Stimulated activated naive B cell treated with anti-CD40 and anti-IgM and Interleukin-4, amounts not matched to agents 10 μg/mL and 1 μg/mL and 100 μg/mL, for 72 hours (primary cell): ENCODE data around the gene SEC63.
"Not testable (repeated sequence)": the region's sequence is repeated elsewhere in the genome, so short reads cannot be mapped to it uniquely, and the experiment has no call there.

ENCODE experiments used
- ATAC-seq, 2 donors: fragments of 150-1000 bp; cut with Tn5 transposase; replicated peaks; 2 replicates each; pipeline ENCODE4 v1.10.0; 2021; ENCODE audit warnings: moderate library complexity in 1 of 2
- DNase-seq: peaks from one replicate; pipeline ENCODE4 v3.0.0; 2021
- H3K27ac Mint-ChIP-seq: one replicate; pipeline ENCODE4 v1.8.0; 2022; ENCODE audit warnings: mild to moderate bottlenecking, mixed read lengths
- H3K27me3 Mint-ChIP-seq, 2 donors: one replicate each; pipeline ENCODE4 v1.8.0; 2022; ENCODE audit warnings: mixed read lengths in 2 of 2
- H3K36me3 Mint-ChIP-seq, 2 donors: one replicate each; pipeline ENCODE4 v1.8.0; 2022; ENCODE audit warnings: mixed read lengths in 2 of 2, mild to moderate bottlenecking in 1 of 2
- H3K4me1 Mint-ChIP-seq, 2 donors: one replicate each; pipeline ENCODE4 v1.8.0; 2022; ENCODE audit warnings: mixed read lengths in 2 of 2, mild to moderate bottlenecking in 1 of 2
- H3K4me3 Mint-ChIP-seq, 2 donors: one replicate each; pipeline ENCODE4 v1.8.0; 2022; ENCODE audit warnings: mild to moderate bottlenecking in 2 of 2, mixed read lengths in 2 of 2, moderate library complexity in 1 of 2
- H3K9me3 Mint-ChIP-seq, 2 donors: one replicate each; pipeline ENCODE4 v1.8.0; 2022; ENCODE audit warnings: mixed read lengths in 2 of 2, mild to moderate bottlenecking in 1 of 2

Gene SEC63

DNA sequence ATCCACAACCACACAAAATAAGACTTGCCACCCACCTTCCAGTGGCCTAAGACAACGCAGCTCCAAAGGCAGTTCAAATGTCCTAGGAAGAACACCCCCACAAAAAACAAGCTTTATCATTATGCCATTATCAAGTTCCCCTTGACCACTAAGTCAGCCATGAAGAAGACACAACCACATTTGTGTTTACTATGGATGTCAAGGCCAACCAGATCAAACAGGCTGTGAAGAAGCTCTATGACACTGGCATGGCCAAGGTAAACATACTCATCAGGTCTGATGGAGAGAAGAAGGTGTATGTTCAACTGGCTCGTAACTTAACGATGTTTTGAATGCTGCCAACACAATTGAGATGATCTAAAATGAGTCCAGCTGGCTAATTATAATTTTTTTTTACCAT lies 26.1 kb downstream of the SEC63 start:
- peaks cover 6 to 13% of the 10 kb centered on the region in 2 donors for H3K4me1 Mint-ChIP-seq
- H3K4me3 Mint-ChIP-seq, result no peak overlapping the region

DNA sequence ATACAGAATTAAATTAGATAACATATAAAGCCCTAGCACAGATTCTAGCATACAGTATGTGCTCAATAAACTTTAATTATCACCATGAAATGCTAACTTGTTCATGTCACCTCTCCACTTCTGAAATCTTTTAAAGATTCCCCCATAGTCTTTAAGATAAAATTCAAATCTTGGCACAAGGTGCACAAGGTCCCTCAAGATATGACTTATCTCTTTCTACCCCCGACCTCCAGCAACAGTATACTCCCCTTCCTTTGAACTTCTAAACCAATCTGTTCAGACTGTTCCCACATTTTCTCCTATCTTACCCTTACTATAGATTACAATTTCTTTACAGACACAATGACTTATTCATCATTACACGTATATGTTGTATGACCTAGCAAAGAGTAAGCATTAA lies 29.0 kb downstream of the SEC63 start:
- DNase-seq (no peak), ATAC-seq (no peak)
- peaks cover 15 to 33% of the 10 kb centered on the region in 2 donors for H3K36me3 Mint-ChIP-seq
- peaks cover 6 to 14% of the 10 kb centered on the region in 2 donors for H3K4me1 Mint-ChIP-seq
- H3K9me3 Mint-ChIP-seq, result peaks cover 0 to 3% of the 10 kb centered on the region in 2 donors
- H3K27ac Mint-ChIP-seq, result no peak overlapping the region
- no peaks in the 10 kb centered on the region for H3K27me3 Mint-ChIP-seq
- H3K4me3 Mint-ChIP-seq, result no peak overlapping the region

More for the DNA sequence above, 26.1 kb downstream of the SEC63 start:
- Mint-ChIP-seq H3K36me3 (peaks cover 16 to 32% of the 10 kb centered on the region in 2 donors), H3K9me3 (peaks cover 0 to 3% of the 10 kb centered on the region in 2 donors), H3K27me3 (no peaks in the 10 kb centered on the region), H3K27ac (no peak overlapping the region)
- DNase-seq, result no peak
- ATAC-seq, result no peak

DNA sequence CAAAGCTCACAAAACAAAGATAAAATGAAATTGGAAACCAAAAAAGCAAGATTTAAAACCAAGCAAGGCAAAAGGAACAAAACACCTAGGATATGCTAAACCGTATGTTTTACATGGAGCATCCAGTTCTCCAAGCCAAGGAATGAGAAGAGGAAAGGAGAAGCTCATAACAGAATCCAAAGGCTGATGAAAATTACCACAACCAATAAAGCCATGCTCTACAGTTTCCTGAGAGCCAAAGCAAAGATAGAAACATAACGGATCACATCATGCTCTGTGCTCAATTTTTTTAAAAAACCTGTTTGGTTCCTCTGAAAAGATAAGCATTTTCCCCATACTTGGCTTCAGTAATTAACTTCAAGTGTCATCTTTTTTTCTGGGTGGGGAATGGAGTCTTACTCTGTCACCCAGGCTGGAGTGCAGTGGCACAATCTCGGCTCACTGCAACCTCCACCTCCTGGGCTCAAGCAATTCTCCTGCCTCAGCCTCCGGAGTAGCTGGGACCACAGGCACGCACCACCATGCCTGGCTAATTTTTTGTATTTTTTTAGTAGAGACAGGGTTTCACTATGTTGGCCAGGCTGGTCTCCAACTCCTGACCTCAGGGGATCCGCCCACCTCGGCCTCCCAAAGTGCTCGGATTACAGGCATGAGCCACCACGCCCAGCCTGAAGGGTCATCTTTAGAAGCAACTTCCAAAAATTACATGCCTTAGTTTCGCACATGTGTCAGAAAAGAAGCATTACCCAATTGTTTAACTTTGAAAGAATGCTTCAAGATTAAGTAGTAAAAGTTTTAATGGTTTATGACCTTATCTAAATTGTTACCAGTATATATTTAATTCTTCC lies 31.1 kb downstream of the SEC63 start:
- H3K27me3 Mint-ChIP-seq, H3K9me3 Mint-ChIP-seq, H3K4me1 Mint-ChIP-seq, H3K4me3 Mint-ChIP-seq, H3K27ac Mint-ChIP-seq, ATAC-seq, DNase-seq: not testable (repeated sequence)
- H3K36me3 Mint-ChIP-seq, result peaks cover 12 to 27% of the 10 kb centered on the region in 2 donors

DNA sequence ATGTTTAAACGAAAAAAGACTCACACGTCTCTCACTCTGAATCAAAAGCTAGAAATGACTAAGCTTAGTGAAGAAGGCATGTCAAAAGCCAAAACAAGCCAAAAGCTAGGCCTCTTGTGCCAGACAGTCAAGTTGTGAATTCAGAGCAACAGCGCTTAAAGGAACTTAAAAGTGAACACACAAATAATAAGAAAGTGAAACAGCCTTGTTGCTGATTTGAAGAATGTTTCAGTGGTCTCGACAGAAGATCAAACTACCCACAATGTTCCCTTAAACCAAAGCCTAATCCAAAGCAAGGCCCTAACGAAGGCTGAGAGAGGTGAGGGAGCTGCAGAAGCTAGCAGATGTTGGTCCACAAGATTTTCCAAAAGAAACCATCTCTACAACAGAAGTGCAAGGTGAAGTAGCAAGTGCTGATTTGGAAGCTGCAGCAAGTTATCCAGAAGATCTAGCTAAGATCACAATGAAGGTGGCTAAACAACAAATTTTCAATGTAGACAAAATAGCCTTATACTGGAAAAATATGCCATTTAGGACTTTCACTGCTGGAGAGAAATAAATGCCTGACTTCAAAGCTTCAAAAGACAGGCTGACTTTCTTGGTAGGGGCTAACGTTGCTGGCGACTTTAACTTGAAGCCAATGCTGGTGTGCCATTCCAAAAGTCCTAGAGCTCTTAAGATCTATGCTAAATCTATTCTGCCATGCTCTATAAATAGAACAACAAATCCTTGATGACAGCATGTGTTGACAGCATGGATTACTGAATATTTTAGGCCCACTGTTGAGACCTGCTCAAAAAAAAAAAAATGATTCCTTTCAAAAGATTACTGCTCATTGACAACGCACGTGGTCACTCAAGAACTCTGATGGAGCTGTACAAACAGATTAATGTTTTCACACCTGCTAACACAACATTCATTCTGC lies 40.3 kb downstream of the SEC63 start:
- DNase-seq (no peak), ATAC-seq (no peak)
- Mint-ChIP-seq H3K27ac (no peak overlapping the region), H3K36me3 (peaks cover 35 to 63% of the 10 kb centered on the region in 2 donors), H3K9me3 (no peaks in the 10 kb centered on the region), H3K27me3 (no peaks in the 10 kb centered on the region), H3K4me1 (no peaks in the 10 kb centered on the region), H3K4me3 (no peak overlapping the region)

DNA sequence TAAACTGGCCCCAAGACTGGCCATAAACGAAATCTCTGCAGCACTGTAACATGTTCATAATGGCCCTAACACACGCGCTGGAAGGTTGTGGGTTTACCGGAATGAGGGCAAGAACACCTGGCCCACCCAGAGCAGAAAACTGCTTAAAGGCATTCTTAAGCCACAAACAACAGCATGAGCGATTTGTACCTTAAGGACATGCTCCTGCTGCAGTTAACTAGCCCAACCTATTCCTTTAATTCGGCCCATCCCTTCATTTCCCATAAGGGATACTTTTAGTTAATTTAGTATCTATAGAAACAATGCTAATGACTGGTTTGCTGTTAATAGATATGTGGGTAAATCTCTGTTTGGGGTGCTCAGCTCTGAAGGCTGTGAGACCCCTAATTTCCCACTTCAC lies 41.0 kb downstream of the SEC63 start:
- H3K27me3 Mint-ChIP-seq, H3K4me1 Mint-ChIP-seq, DNase-seq, ATAC-seq, H3K9me3 Mint-ChIP-seq, H3K27ac Mint-ChIP-seq, H3K4me3 Mint-ChIP-seq: not testable (repeated sequence)
- peaks cover 33 to 61% of the 10 kb centered on the region in 2 donors for H3K36me3 Mint-ChIP-seq

DNA sequence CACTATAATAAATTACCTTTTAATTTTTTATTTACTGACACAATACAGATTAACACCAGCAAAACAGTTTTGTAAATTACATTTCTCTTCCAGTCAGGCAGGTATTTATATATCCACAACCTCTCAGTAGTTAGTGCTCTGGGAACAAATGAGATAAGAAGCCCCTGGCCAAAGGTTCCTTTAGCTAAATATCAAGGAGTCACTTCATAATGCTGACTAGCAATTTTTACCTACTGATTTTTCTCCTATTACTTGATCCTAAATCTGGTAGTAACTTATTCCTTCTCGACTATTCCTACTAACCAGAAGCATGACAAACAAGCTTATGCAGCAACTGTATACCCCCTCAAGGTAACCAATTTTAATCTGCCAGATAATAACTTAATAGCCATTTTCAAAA lies 46.3 kb downstream of the SEC63 start:
- H3K27me3 Mint-ChIP-seq, result no peaks in the 10 kb centered on the region
- no peak overlapping the region for H3K4me3 Mint-ChIP-seq
- no peak for DNase-seq
- ATAC-seq, result no peak
- no peaks in the 10 kb centered on the region for H3K9me3 Mint-ChIP-seq
- H3K4me1 Mint-ChIP-seq, result no peaks in the 10 kb centered on the region
- no peak overlapping the region for H3K27ac Mint-ChIP-seq
- peaks cover 17 to 40% of the 10 kb centered on the region in 2 donors for H3K36me3 Mint-ChIP-seq

DNA sequence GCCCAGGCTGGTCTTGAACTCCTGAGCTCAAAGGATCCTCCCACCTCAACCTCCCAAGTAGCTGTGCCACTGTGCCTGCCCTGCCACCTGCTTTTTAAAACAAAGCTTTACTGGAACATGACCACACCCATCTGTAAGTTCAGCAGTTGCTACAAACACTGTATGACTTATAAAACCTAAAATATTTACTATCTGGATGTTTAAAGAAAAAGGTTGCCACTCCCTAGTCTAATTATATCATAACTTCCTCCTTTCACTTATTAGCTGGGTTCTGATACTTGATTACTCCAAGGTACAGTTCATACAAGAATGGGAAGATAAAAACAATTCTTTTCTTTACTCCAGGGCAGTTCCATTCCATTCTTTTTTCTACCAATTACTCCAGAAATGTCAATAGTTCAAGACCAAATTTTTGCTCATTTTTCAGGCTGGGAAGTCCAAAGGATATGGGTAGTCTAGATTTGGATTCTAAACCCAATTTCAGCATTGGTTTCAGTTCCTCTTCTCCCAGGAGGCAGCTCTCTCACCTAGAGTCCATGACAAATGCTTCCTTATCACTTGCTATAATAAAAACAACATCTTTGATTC lies 63.1 kb downstream of the SEC63 start:
- ATAC-seq (peak; percentile 51 to 67), DNase-seq (no peak)
- H3K36me3 Mint-ChIP-seq, result peaks cover 48 to 64% of the 10 kb centered on the region in 2 donors
- H3K9me3 Mint-ChIP-seq, result peaks cover 4 to 7% of the 10 kb centered on the region in 2 donors
- H3K27me3 Mint-ChIP-seq, result no peaks in the 10 kb centered on the region
- no peak overlapping the region for H3K4me3 Mint-ChIP-seq
- peak overlapping the region; percentile 42 for H3K27ac Mint-ChIP-seq
- H3K4me1 Mint-ChIP-seq, result peaks cover 26 to 53% of the 10 kb centered on the region in 2 donors

DNA sequence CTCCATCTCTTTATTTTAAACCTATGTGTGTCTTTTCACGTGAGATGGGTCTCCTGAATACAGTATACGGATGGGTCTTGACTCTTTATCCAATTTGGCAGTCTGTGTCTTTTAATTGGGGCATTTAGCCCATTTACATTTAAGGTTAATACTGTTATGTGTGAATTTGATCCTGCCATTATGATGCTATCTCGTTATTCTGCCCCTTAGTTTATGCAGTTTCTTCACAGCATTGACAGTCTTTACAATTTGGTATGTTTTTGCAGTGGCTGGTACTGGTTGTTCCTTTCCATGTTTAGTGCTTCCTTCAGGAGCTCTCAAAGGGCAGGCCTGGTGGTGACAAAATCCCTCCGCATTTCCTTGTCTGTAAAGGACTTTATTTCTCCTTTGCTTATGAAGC lies 67.6 kb downstream of the SEC63 start:
- Mint-ChIP-seq H3K4me1 (peaks cover 29 to 50% of the 10 kb centered on the region in 2 donors), H3K9me3 (peaks cover 10 to 20% of the 10 kb centered on the region in 2 donors), H3K36me3 (peaks cover 50 to 76% of the 10 kb centered on the region in 2 donors)
- H3K4me3 Mint-ChIP-seq, DNase-seq, H3K27me3 Mint-ChIP-seq, H3K27ac Mint-ChIP-seq, ATAC-seq: not testable (repeated sequence)

DNA sequence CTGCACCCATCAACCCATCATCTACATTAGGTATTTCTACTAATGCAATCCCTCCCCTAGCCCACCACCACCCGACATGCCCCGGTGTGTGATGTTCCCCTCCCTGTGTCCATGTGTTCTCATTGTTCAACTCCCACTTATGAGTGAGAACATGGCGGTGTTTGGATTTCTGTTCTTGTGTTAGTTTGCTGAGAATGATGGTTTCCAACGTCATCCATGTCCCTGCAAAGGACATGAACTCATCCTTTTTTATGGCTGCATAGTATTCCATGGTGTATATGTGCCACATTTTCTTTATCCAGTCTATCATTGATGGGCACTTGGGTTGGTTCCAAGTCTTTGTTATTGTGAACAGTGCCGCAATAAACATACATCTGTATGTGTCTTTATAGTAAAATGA lies 72.1 kb downstream of the SEC63 start:
- not testable (repeated sequence) for DNase-seq, H3K27ac Mint-ChIP-seq, H3K27me3 Mint-ChIP-seq, H3K4me3 Mint-ChIP-seq, ATAC-seq
- peaks cover 7 to 16% of the 10 kb centered on the region in 2 donors for H3K9me3 Mint-ChIP-seq
- H3K36me3 Mint-ChIP-seq, result peaks cover 44 to 70% of the 10 kb centered on the region in 2 donors
- peaks cover 15 to 36% of the 10 kb centered on the region in 2 donors for H3K4me1 Mint-ChIP-seq

DNA sequence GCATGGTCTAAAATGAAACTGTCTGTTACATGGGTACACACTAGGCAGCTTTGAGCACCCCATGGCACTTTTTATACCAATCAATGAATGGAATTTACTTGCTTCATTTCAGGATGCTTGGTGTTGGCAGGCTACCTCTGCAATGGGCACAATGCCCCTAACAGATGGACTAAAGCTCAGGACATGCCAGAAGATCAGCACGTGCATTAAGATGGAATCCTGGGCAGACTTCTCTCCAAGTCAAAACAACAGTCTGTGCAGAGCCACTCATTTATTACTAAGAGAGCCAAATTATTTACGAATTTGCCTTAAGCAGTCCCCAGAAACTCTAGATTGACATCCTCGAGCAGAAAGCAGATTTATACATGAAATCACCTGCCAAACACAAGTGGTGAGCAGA lies 78.1 kb downstream of the SEC63 start:
- ATAC-seq (no peak), DNase-seq (no peak)
- peaks cover 7 to 38% of the 10 kb centered on the region in 2 donors for H3K4me1 Mint-ChIP-seq
- H3K36me3 Mint-ChIP-seq, result peaks cover 24 to 48% of the 10 kb centered on the region in 2 donors
- H3K27me3 Mint-ChIP-seq, result no peaks in the 10 kb centered on the region
- peaks cover 0 to 2% of the 10 kb centered on the region in 2 donors for H3K9me3 Mint-ChIP-seq
- no peak overlapping the region for H3K4me3 Mint-ChIP-seq
- no peak overlapping the region for H3K27ac Mint-ChIP-seq

DNA sequence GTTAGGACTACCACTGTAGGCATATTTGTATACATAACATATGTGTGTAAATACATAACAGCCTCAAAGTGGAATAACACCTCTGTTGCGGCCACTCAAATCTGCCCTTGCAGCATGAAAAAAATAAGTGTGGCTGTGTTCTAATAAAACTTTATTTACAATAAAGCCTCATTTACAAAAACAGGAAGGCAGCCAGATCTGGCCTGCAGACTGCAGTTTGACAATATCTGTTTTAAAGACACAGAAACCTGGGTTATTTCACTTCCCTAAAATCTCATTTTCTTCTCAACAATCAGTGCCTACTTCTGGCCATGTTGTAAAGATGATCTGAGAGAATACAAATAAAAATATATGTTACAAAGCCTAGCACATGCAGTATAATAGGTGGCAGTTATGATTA lies 80.0 kb downstream of the SEC63 start:
- no peaks in the 10 kb centered on the region for H3K27me3 Mint-ChIP-seq
- peak; percentile 73 to 84 for ATAC-seq
- H3K36me3 Mint-ChIP-seq, result peaks cover 24 to 51% of the 10 kb centered on the region in 2 donors
- no peak overlapping the region for H3K27ac Mint-ChIP-seq
- no peaks in the 10 kb centered on the region for H3K9me3 Mint-ChIP-seq
- H3K4me1 Mint-ChIP-seq, result peaks cover 4 to 26% of the 10 kb centered on the region in 2 donors
- DNase-seq, result no peak
- H3K4me3 Mint-ChIP-seq, result no peak overlapping the region

DNA sequence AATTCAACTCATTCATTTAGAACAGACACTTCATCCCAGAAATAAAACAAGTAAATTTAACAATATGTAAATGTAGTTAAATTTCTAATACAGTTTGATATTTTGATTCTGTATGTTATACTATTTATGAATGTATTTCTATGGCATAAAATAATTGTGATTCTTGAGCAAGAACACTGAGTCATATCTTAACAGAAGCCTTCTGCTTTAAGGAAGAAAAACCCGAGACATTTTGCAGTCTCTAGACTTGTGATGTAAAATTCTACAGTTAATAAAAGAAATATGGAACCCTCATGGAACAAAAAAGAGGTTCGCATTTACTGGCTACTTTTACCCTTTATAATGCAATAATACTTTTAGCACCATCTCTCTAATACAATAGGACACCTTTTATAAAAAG lies 86.0 kb downstream of the SEC63 start:
- ATAC-seq (no peak), DNase-seq (no peak)
- Mint-ChIP-seq H3K27ac (no peak overlapping the region), H3K27me3 (no peaks in the 10 kb centered on the region), H3K4me3 (no peak overlapping the region), H3K9me3 (no peaks in the 10 kb centered on the region), H3K4me1 (peaks cover 22 to 47% of the 10 kb centered on the region in 2 donors), H3K36me3 (peaks cover 14 to 38% of the 10 kb centered on the region in 2 donors)

DNA sequence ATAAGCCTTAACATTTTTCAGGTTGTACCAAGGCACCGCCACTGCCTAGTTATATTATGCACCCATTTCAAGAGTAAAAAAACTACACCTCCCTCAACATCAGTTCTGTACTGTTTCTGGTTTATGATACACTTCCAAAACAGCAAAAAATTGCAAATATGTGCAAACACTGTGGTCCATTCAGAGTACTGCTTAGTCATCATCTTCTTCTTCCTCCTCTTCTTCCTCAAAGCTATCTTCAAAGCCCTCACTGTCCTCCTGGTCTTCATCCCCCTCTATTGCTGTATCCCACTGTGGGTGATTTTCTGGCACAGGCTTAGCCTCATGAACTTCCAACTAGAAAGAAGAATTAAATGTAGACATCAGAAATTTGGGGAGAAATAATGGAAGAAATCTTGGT lies 86.5 kb downstream of the SEC63 start:
- not testable (repeated sequence) for H3K9me3 Mint-ChIP-seq, H3K27ac Mint-ChIP-seq, ATAC-seq, H3K4me3 Mint-ChIP-seq, H3K27me3 Mint-ChIP-seq, DNase-seq
- Mint-ChIP-seq H3K36me3 (peaks cover 15 to 38% of the 10 kb centered on the region in 2 donors), H3K4me1 (peaks cover 22 to 52% of the 10 kb centered on the region in 2 donors)

DNA sequence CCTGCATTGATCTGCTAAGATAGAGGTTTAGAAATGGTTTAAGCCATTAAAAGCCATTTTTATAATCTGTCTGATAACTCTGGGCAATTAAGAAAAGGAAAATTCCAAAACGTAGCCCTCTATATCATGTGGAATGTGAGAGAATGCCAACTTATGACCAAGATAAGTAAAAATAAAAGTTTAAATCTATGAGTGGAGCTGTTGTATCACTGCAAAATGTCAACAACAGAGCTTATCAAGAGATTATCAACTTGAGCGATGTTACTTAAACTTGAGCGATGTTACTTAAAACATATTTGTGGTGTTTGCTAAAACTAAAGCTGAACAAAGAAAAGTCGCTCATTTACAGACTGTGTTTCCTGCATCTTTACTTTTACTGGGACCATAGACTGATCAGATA lies 87.0 kb downstream of the SEC63 start:
- Mint-ChIP-seq H3K36me3 (peaks cover 20 to 40% of the 10 kb centered on the region in 2 donors), H3K27me3 (no peaks in the 10 kb centered on the region), H3K9me3 (no peaks in the 10 kb centered on the region), H3K4me3 (no peak overlapping the region), H3K4me1 (peaks cover 22 to 52% of the 10 kb centered on the region in 2 donors), H3K27ac (no peak overlapping the region)
- ATAC-seq (no peak), DNase-seq (no peak)
